Dermis microvascular lymphatic vessel endothelial cell (primary cell): Measurements from ENCODE around the gene JCHAIN. TPM values are rescaled to one million over a fixed set of nuclear protein-coding genes. Genes with fewer than 3 reads are reported as not detected.
"Not testable (repeated sequence)": the region's sequence is repeated elsewhere in the genome, so short reads cannot be mapped to it uniquely, and the experiment has no call there.

Experiments
- DNase-seq, 2 donors: peaks; one replicate each; pipeline versions ENCODE4 v3.0.0 to v3.0.0-alpha.2; 2010; ENCODE audit warnings: low read depth in 2 of 2
- total RNA-seq: library from RNA; depleted of rRNA; stranded (reverse); fragments of >200 nt; gene quantifications from 2 replicates; pipeline ENCODE4 v1.2.1, GENCODE V29; 2014

The JCHAIN gene
- not detected in 2 replicates for total RNA-seq

GRCh38 chr4:70666369-70666768, at the start of gene JCHAIN:
JCHAIN (minus strand) TSS chr4:70666508; CDS start chr4:70666490, 18 bp downstream.
- no peak for DNase-seq

- DNase-seq, result no peak
These were observed 48.8 kb upstream of the JCHAIN start for GRCh38 chr4:70715097-70715496.

- no peak for DNase-seq
These were observed 48.0 kb upstream of the JCHAIN start for GRCh38 chr4:70714079-70714887.

GRCh38 chr4:70713453-70714078, 47.3 kb upstream of the JCHAIN start:
- no peak for DNase-seq

- no peak for DNase-seq
These were observed 46.5 kb upstream of the JCHAIN start for GRCh38 chr4:70712604-70713452.

- no peak for DNase-seq
These were observed 45.8 kb upstream of the JCHAIN start for GRCh38 chr4:70712150-70712549.

GRCh38 chr4:70711599-70711998, 45.3 kb upstream of the JCHAIN start:
- no peak for DNase-seq

GRCh38 chr4:70709611-70710205, 43.4 kb upstream of the JCHAIN start:
- DNase-seq, result no peak

- DNase-seq, result peak in 1 of 2 donors; percentile 29
These were observed 40.2 kb upstream of the JCHAIN start for GRCh38 chr4:70706516-70706915.

- DNase-seq, result no peak
These were observed 39.7 kb upstream of the JCHAIN start for GRCh38 chr4:70706044-70706461.

- peak in 1 of 2 donors; percentile 68 for DNase-seq
These were observed 39.1 kb upstream of the JCHAIN start for GRCh38 chr4:70705183-70706043.

- DNase-seq, result no peak
These were observed 38.5 kb upstream of the JCHAIN start for GRCh38 chr4:70704931-70705182.

- peak; percentile 53 to 86 for DNase-seq
These were observed 38.1 kb upstream of the JCHAIN start for GRCh38 chr4:70704215-70704930.

GRCh38 chr4:70703619-70704214, 37.4 kb upstream of the JCHAIN start:
- peak in 1 of 2 donors; percentile 26 for DNase-seq

GRCh38 chr4:70702592-70702991, 36.3 kb upstream of the JCHAIN start:
- DNase-seq, result not testable (repeated sequence)

- DNase-seq, result no peak
These were observed 35.0 kb upstream of the JCHAIN start for GRCh38 chr4:70701271-70701670.

- DNase-seq, result no peak
These were observed 34.4 kb upstream of the JCHAIN start for GRCh38 chr4:70700712-70701111.

- DNase-seq, result not testable (repeated sequence)
These were observed 32.1 kb upstream of the JCHAIN start for GRCh38 chr4:70698435-70698834.

GRCh38 chr4:70694633-70695032, 28.3 kb upstream of the JCHAIN start:
- DNase-seq, result not testable (repeated sequence)

- DNase-seq, result no peak
These were observed 25.4 kb upstream of the JCHAIN start for GRCh38 chr4:70691661-70692060.
